Parathyroid adenoma (tissue), 2 donors: ENCODE results near the gene TUBB2B.
"Not testable (repeated sequence)": the region's sequence is repeated elsewhere in the genome, so short reads cannot be mapped to it uniquely, and the experiment has no call there.

Experiments used
- H2AFZ ChIP-seq: fragments of 300-600 bp; sonication (generic); one replicate; pipeline ENCODE4 v1.7.0; 2017; ENCODE audit warnings: antibody characterized with exemption, mild to moderate bottlenecking
- H3K27ac ChIP-seq: fragments of 300-600 bp; sonication (generic); one replicate; pipeline ENCODE4 v1.7.0; 2017
- H3K27me3 ChIP-seq: fragments of 300-600 bp; sonication (generic); one replicate; pipeline ENCODE4 v1.7.0; 2017; ENCODE audit warnings: low read length; ENCODE audit not compliant: control insufficient read depth, insufficient read depth
- H3K36me3 ChIP-seq: fragments of 300-600 bp; sonication (generic); one replicate; pipeline ENCODE4 v1.7.0; 2017; ENCODE audit warnings: low read length; ENCODE audit not compliant: control insufficient read depth, insufficient read depth
- H3K4me1 ChIP-seq: fragments of 300-600 bp; sonication (generic); one replicate; pipeline ENCODE4 v1.7.0; 2017; ENCODE audit warnings: control low read depth
- H3K4me2 ChIP-seq: fragments of 300-600 bp; sonication (generic); one replicate; pipeline ENCODE4 v1.7.0; 2017; ENCODE audit warnings: low read length
- H3K4me3 ChIP-seq: fragments of 300-600 bp; sonication (generic); one replicate; pipeline ENCODE4 v1.7.0; 2017; ENCODE audit warnings: low read depth, low read length
- H3K79me2 ChIP-seq: fragments of 300-600 bp; sonication (generic); one replicate; pipeline ENCODE4 v1.7.0; 2017; ENCODE audit warnings: control low read depth
- H3K9ac ChIP-seq: fragments of 300-600 bp; sonication (generic); one replicate; pipeline ENCODE4 v1.7.0; 2017; ENCODE audit warnings: mild to moderate bottlenecking
- H3K9me3 ChIP-seq: fragments of 300-600 bp; sonication (generic); one replicate; pipeline ENCODE4 v1.7.0; 2017; ENCODE audit warnings: low read length; ENCODE audit not compliant: control insufficient read depth
- CTCF ChIP-seq: fragments of 300-600 bp; sonication (generic); IDR thresholded peaks from one replicate; pipeline ENCODE4 v1.7.0; 2017; ENCODE audit warnings: antibody characterized with exemption, mild to moderate bottlenecking
- donor health status: primary hyperparathyroidism.

TUBB2B gene

GRCh38 chr6:3247255-3248146, 20.0 kb upstream of the TUBB2B start:
- H3K27ac ChIP-seq: no peak overlapping the region

GRCh38 chr6:3245216-3245615, 17.8 kb upstream of the TUBB2B start:
- H3K4me2 ChIP-seq: no peak overlapping the region
- H3K27ac ChIP-seq: no peak overlapping the region
- H3K9ac ChIP-seq: no peak overlapping the region
- no peaks in the 10 kb centered on the region for H3K79me2 ChIP-seq
- no peaks in the 10 kb centered on the region for H3K27me3 ChIP-seq
- H3K4me3 ChIP-seq: no peak overlapping the region
- H3K36me3 ChIP-seq: no peaks in the 10 kb centered on the region
- no peak overlapping the region for H2AFZ ChIP-seq
- H3K9me3 ChIP-seq: no peaks in the 10 kb centered on the region
- TF ChIP-seq CTCF: no peak
- H3K4me1 ChIP-seq: no peaks in the 10 kb centered on the region

More at GRCh38 chr6:3247255-3248146, 20.0 kb upstream of the TUBB2B start:
- no peaks in the 10 kb centered on the region for H3K27me3 ChIP-seq
- H3K9ac ChIP-seq: no peak overlapping the region
- H3K79me2 ChIP-seq: no peaks in the 10 kb centered on the region
- H3K36me3 ChIP-seq: no peaks in the 10 kb centered on the region
- no peaks in the 10 kb centered on the region for H3K9me3 ChIP-seq
- no peak for TF ChIP-seq CTCF
- peaks cover 5% of the 10 kb centered on the region for H3K4me1 ChIP-seq
- H3K4me2 ChIP-seq: peak overlapping the region; percentile 34
- peak overlapping the region; percentile 25 for H2AFZ ChIP-seq
- no peak overlapping the region for H3K4me3 ChIP-seq

- not testable (repeated sequence) for H3K79me2 ChIP-seq, H3K27me3 ChIP-seq, H3K4me2 ChIP-seq, H3K9me3 ChIP-seq, H3K9ac ChIP-seq, H3K27ac ChIP-seq, H3K4me1 ChIP-seq, H2AFZ ChIP-seq, H3K4me3 ChIP-seq, H3K36me3 ChIP-seq
Observed at GRCh38 chr6:3244832-3245161, 17.3 kb upstream of the TUBB2B start.

- Histone ChIP-seq H3K4me2 (no peak overlapping the region), H3K79me2 (no peaks in the 10 kb centered on the region), H3K9me3 (no peaks in the 10 kb centered on the region), H3K27ac (no peak overlapping the region), H3K4me3 (no peak overlapping the region), H3K27me3 (no peaks in the 10 kb centered on the region), H3K9ac (no peak overlapping the region), H2AFZ (no peak overlapping the region), H3K36me3 (no peaks in the 10 kb centered on the region), H3K4me1 (no peaks in the 10 kb centered on the region)
- no peak for TF ChIP-seq CTCF
Observed at GRCh38 chr6:3244003-3244831, 16.8 kb upstream of the TUBB2B start.

- no peaks in the 10 kb centered on the region for H3K4me1 ChIP-seq
- no peak overlapping the region for H3K27ac ChIP-seq
- no peaks in the 10 kb centered on the region for H3K27me3 ChIP-seq
- TF ChIP-seq CTCF: no peak
- no peaks in the 10 kb centered on the region for H3K36me3 ChIP-seq
- H2AFZ ChIP-seq: no peak overlapping the region
- no peaks in the 10 kb centered on the region for H3K79me2 ChIP-seq
- H3K4me3 ChIP-seq: no peak overlapping the region
- H3K9ac ChIP-seq: no peak overlapping the region
- H3K9me3 ChIP-seq: no peaks in the 10 kb centered on the region
- H3K4me2 ChIP-seq: no peak overlapping the region
Observed at GRCh38 chr6:3242768-3243167, 15.3 kb upstream of the TUBB2B start.

- not testable (repeated sequence) for H3K4me3 ChIP-seq, H3K36me3 ChIP-seq, H2AFZ ChIP-seq, H3K4me2 ChIP-seq, H3K27ac ChIP-seq, H3K4me1 ChIP-seq, H3K9me3 ChIP-seq, H3K27me3 ChIP-seq, H3K9ac ChIP-seq, H3K79me2 ChIP-seq
Observed at GRCh38 chr6:3241745-3242144, 14.3 kb upstream of the TUBB2B start.
